Measurements from ENCODE around the gene MRPL24. TPM values are rescaled to one million over a fixed set of nuclear protein-coding genes. Genes with fewer than 3 reads are reported as not detected.

Gene MRPL24
- total and polyA plus RNA-seq, 9 of the 15 experiments (the other 6 are each of a cell fraction or from before 2014, with no cell fraction given) = 74.3 to 267 (median 113) TPM

DNA sequence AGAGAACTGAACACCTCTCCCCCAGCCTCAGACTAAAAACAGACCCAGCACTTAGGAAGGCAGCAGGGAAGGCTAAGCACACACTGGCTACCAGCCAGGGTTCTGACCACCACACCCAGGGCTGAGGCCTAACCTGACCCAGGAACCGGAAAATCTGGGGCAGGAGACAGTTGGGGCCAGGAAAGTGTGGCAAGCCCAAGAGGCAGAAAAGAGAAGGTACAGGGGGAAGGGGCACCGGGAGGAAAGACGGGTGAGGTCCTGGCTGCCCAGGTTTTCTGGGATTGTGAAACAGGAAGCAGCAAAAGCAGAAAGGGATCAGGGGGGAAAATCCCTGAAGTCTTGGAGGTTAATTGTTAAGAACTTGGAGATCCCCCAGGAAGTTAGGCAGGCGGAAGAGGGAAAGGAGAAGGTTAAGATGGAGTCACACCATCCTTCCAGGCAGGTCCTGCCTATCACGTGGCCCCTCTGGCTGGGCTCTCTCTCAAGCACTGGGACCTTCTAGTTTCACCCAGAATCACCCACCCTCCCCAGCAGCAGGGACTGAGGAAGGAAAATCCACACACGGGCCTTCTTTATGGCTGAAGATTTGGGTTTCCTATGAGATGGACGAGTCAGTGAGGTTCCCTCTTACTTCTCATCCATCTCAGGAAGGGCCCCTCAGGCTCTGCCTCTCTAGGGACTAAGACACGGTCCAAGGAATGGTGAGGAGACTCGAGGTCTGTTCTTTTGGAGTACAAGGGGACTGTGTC, 8.0 kb upstream of the MRPL24 start (continued):
- TF ChIP-seq, protein P1, sequence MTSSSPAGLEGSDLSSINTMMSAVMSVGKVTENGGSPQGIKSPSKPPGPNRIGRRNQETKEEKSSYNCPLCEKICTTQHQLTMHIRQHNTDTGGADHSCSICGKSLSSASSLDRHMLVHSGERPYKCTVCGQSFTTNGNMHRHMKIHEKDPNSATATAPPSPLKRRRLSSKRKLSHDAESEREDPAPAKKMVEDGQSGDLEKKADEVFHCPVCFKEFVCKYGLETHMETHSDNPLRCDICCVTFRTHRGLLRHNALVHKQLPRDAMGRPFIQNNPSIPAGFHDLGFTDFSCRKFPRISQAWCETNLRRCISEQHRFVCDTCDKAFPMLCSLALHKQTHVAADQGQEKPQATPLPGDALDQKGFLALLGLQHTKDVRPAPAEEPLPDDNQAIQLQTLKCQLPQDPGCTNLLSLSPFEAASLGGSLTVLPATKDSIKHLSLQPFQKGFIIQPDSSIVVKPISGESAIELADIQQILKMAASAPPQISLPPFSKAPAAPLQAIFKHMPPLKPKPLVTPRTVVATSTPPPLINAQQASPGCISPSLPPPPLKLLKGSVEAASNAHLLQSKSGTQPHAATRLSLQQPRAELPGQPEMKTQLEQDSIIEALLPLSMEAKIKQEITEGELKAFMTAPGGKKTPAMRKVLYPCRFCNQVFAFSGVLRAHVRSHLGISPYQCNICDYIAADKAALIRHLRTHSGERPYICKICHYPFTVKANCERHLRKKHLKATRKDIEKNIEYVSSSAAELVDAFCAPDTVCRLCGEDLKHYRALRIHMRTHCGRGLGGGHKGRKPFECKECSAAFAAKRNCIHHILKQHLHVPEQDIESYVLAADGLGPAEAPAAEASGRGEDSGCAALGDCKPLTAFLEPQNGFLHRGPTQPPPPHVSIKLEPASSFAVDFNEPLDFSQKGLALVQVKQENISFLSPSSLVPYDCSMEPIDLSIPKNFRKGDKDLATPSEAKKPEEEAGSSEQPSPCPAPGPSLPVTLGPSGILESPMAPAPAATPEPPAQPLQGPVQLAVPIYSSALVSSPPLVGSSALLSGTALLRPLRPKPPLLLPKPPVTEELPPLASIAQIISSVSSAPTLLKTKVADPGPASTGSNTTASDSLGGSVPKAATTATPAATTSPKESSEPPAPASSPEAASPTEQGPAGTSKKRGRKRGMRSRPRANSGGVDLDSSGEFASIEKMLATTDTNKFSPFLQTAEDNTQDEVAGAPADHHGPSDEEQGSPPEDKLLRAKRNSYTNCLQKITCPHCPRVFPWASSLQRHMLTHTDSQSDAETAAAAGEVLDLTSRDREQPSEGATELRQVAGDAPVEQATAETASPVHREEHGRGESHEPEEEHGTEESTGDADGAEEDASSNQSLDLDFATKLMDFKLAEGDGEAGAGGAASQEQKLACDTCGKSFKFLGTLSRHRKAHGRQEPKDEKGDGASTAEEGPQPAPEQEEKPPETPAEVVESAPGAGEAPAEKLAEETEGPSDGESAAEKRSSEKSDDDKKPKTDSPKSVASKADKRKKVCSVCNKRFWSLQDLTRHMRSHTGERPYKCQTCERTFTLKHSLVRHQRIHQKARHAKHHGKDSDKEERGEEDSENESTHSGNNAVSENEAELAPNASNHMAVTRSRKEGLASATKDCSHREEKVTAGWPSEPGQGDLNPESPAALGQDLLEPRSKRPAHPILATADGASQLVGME (CRISPR knock-in tag; IDR thresholded peaks at IDR 0.05) = no peak
- TF ChIP-seq POLR2B (IDR thresholded peaks at IDR 0.05; ENCODE audit: low read depth, partially characterized antibody) (no peak), EP400 (IDR thresholded peaks at IDR 0.05) (peak; percentile 58; the same call in 1 of the 2 replicates), RFX1 (IDR thresholded peaks at IDR 0.05) (no peak), SMARCE1 (IDR thresholded peaks at IDR 0.05) (0 out of 2 replicates have a peak, but pooled peaks have one; percentile 12), NFIC (IDR thresholded peaks at IDR 0.05) (peak; percentile 89), GABPA (tag; conservative IDR thresholded peaks at IDR 0.05; ENCODE audit: low read depth) (peak; percentile 80)
- TF ChIP-seq, protein P2, sequence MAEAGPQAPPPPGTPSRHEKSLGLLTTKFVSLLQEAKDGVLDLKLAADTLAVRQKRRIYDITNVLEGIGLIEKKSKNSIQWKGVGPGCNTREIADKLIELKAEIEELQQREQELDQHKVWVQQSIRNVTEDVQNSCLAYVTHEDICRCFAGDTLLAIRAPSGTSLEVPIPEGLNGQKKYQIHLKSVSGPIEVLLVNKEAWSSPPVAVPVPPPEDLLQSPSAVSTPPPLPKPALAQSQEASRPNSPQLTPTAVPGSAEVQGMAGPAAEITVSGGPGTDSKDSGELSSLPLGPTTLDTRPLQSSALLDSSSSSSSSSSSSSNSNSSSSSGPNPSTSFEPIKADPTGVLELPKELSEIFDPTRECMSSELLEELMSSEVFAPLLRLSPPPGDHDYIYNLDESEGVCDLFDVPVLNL (CRISPR knock-in tag; IDR thresholded peaks at IDR 0.05; ENCODE audit: low read depth) = no peak
- TF ChIP-seq, protein P3, sequence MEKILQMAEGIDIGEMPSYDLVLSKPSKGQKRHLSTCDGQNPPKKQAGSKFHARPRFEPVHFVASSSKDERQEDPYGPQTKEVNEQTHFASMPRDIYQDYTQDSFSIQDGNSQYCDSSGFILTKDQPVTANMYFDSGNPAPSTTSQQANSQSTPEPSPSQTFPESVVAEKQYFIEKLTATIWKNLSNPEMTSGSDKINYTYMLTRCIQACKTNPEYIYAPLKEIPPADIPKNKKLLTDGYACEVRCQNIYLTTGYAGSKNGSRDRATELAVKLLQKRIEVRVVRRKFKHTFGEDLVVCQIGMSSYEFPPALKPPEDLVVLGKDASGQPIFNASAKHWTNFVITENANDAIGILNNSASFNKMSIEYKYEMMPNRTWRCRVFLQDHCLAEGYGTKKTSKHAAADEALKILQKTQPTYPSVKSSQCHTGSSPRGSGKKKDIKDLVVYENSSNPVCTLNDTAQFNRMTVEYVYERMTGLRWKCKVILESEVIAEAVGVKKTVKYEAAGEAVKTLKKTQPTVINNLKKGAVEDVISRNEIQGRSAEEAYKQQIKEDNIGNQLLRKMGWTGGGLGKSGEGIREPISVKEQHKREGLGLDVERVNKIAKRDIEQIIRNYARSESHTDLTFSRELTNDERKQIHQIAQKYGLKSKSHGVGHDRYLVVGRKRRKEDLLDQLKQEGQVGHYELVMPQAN (IDR thresholded peaks at IDR 0.05; ENCODE audit: borderline replicate concordance) = peak; percentile 6; the same call in 1 of the 2 replicates
- TF ChIP-seq, protein P4, sequence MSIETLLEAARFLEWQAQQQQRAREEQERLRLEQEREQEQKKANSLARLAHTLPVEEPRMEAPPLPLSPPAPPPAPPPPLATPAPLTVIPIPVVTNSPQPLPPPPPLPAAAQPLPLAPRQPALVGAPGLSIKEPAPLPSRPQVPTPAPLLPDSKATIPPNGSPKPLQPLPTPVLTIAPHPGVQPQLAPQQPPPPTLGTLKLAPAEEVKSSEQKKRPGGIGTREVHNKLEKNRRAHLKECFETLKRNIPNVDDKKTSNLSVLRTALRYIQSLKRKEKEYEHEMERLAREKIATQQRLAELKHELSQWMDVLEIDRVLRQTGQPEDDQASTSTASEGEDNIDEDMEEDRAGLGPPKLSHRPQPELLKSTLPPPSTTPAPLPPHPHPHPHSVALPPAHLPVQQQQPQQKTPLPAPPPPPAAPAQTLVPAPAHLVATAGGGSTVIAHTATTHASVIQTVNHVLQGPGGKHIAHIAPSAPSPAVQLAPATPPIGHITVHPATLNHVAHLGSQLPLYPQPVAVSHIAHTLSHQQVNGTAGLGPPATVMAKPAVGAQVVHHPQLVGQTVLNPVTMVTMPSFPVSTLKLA (conservative IDR thresholded peaks at IDR 0.05) = peak; percentile 35 to 49; a peak in 2 of 4 replicates
- TF ChIP-seq, protein P5, sequence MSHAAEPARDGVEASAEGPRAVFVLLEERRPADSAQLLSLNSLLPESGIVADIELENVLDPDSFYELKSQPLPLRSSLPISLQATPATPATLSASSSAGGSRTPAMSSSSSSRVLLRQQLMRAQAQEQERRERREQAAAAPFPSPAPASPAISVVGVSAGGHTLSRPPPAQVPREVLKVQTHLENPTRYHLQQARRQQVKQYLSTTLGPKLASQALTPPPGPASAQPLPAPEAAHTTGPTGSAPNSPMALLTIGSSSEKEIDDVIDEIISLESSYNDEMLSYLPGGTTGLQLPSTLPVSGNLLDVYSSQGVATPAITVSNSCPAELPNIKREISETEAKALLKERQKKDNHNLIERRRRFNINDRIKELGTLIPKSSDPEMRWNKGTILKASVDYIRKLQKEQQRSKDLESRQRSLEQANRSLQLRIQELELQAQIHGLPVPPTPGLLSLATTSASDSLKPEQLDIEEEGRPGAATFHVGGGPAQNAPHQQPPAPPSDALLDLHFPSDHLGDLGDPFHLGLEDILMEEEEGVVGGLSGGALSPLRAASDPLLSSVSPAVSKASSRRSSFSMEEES (CRISPR knock-in tag; IDR thresholded peaks at IDR 0.05) = no peak
- TF ChIP-seq, protein P6, sequence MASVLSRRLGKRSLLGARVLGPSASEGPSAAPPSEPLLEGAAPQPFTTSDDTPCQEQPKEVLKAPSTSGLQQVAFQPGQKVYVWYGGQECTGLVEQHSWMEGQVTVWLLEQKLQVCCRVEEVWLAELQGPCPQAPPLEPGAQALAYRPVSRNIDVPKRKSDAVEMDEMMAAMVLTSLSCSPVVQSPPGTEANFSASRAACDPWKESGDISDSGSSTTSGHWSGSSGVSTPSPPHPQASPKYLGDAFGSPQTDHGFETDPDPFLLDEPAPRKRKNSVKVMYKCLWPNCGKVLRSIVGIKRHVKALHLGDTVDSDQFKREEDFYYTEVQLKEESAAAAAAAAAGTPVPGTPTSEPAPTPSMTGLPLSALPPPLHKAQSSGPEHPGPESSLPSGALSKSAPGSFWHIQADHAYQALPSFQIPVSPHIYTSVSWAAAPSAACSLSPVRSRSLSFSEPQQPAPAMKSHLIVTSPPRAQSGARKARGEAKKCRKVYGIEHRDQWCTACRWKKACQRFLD (CRISPR knock-in tag; IDR thresholded peaks at IDR 0.05) = 0 out of 2 replicates have a peak, but pooled peaks have one; percentile 31
